ENCODE results near the gene SMG6. TPM values are rescaled to one million over a fixed set of nuclear protein-coding genes. Genes with fewer than 3 reads are reported as not detected.
A peak's percentile ranks its signal among the peaks of the same experiment; 100 is the strongest.

Gene SMG6
- 10 to 100 TPM; 27.9 to 36.1 (median 30.7) TPM for total RNA-seq

- Mint-ChIP-seq H3K4me1 (ENCODE audit: low read depth) (peaks cover 30% of the 10 kb centered on the region), H3K36me3 (ENCODE audit: insufficient read depth) (peaks cover 20% of the 10 kb centered on the region), H3K9me3 (no peaks in the 10 kb centered on the region), H3K4me3 (peak within 1 kb of the TSS; percentile 92), H3K27me3 (ENCODE audit: low read depth) (no peaks in the 10 kb centered on the region)
- DNase-seq (peak; percentile 94), ATAC-seq (peak; percentile 84 to 87)
Measured at GRCh38 chr17:2303204-2304188, at the start of gene SMG6, which contains the start of gene SRR. Gene SMG6, minus strand, starts transcription at chr17:2303785. Its CDS starts 65 bp downstream, at chr17:2303720. Gene SRR, plus strand, starts transcription at chr17:2303950. Its CDS starts 11,611 bp downstream, at chr17:2315561.

GRCh38 chr17:2351269-2351668 is 47.7 kb upstream of the SMG6 start:
- DNase-seq (no peak), ATAC-seq (no peak)
- no peaks in the 10 kb centered on the region for H3K9me3 Mint-ChIP-seq
- no peak overlapping the region for H3K4me3 Mint-ChIP-seq
- no peaks in the 10 kb centered on the region for H3K36me3 Mint-ChIP-seq (ENCODE audit: insufficient read depth)
- no peaks in the 10 kb centered on the region for H3K27me3 Mint-ChIP-seq (ENCODE audit: low read depth)
- H3K4me1 Mint-ChIP-seq (ENCODE audit: low read depth) = peaks cover 19% of the 10 kb centered on the region

GRCh38 chr17:2347805-2348685 is 44.5 kb upstream of the SMG6 start:
- H3K4me1 Mint-ChIP-seq (ENCODE audit: low read depth) = peaks cover 7% of the 10 kb centered on the region
- no peaks in the 10 kb centered on the region for H3K9me3 Mint-ChIP-seq
- no peak overlapping the region for H3K4me3 Mint-ChIP-seq
- no peak for DNase-seq
- peaks cover 4% of the 10 kb centered on the region for H3K36me3 Mint-ChIP-seq (ENCODE audit: insufficient read depth)
- no peak for ATAC-seq
- no peaks in the 10 kb centered on the region for H3K27me3 Mint-ChIP-seq (ENCODE audit: low read depth)

GRCh38 chr17:2346475-2346874 is 42.9 kb upstream of the SMG6 start:
- ATAC-seq (no peak), DNase-seq (no peak)
- H3K27me3 Mint-ChIP-seq (ENCODE audit: low read depth) = no peaks in the 10 kb centered on the region
- H3K9me3 Mint-ChIP-seq = no peaks in the 10 kb centered on the region
- H3K36me3 Mint-ChIP-seq (ENCODE audit: insufficient read depth) = peaks cover 7% of the 10 kb centered on the region
- H3K4me1 Mint-ChIP-seq (ENCODE audit: low read depth) = peaks cover 12% of the 10 kb centered on the region
- no peak overlapping the region for H3K4me3 Mint-ChIP-seq

- Mint-ChIP-seq H3K4me1 (ENCODE audit: low read depth) (peaks cover 14% of the 10 kb centered on the region), H3K9me3 (no peaks in the 10 kb centered on the region), H3K27me3 (ENCODE audit: low read depth) (no peaks in the 10 kb centered on the region), H3K36me3 (ENCODE audit: insufficient read depth) (peaks cover 7% of the 10 kb centered on the region), H3K4me3 (no peak overlapping the region)
- ATAC-seq (no peak), DNase-seq (no peak)
Measured at GRCh38 chr17:2344528-2344927, 40.9 kb upstream of the SMG6 start.

GRCh38 chr17:2343421-2343820 is 39.8 kb upstream of the SMG6 start:
- H3K4me1 Mint-ChIP-seq (ENCODE audit: low read depth) = peaks cover 16% of the 10 kb centered on the region
- H3K4me3 Mint-ChIP-seq = no peak overlapping the region
- no peaks in the 10 kb centered on the region for H3K27me3 Mint-ChIP-seq (ENCODE audit: low read depth)
- ATAC-seq (peak; percentile 66), DNase-seq (peak; percentile 40)
- H3K36me3 Mint-ChIP-seq (ENCODE audit: insufficient read depth) = peaks cover 7% of the 10 kb centered on the region
- no peaks in the 10 kb centered on the region for H3K9me3 Mint-ChIP-seq

GRCh38 chr17:2338315-2338657 is 34.7 kb upstream of the SMG6 start:
- ATAC-seq = no peak
- Mint-ChIP-seq H3K4me3 (peak overlapping the region; percentile 81), H3K27me3 (ENCODE audit: low read depth) (no peaks in the 10 kb centered on the region), H3K9me3 (no peaks in the 10 kb centered on the region), H3K36me3 (ENCODE audit: insufficient read depth) (peaks cover 12% of the 10 kb centered on the region), H3K4me1 (ENCODE audit: low read depth) (peaks cover 26% of the 10 kb centered on the region)
- DNase-seq = no peak

- ATAC-seq = peak; percentile 44 to 47
- peaks cover 22% of the 10 kb centered on the region for H3K4me1 Mint-ChIP-seq (ENCODE audit: low read depth)
- no peaks in the 10 kb centered on the region for H3K9me3 Mint-ChIP-seq
- peak; percentile 28 for DNase-seq
- no peaks in the 10 kb centered on the region for H3K27me3 Mint-ChIP-seq (ENCODE audit: low read depth)
- peaks cover 12% of the 10 kb centered on the region for H3K36me3 Mint-ChIP-seq (ENCODE audit: insufficient read depth)
- H3K4me3 Mint-ChIP-seq = peak overlapping the region; percentile 81
Measured at GRCh38 chr17:2337544-2338314, 34.1 kb upstream of the SMG6 start.

- H3K4me3 Mint-ChIP-seq = peak within 1 kb of the TSS; percentile 81
- ATAC-seq (peak; percentile 71 to 79), DNase-seq (peak; percentile 65)
- H3K9me3 Mint-ChIP-seq = no peaks in the 10 kb centered on the region
- H3K36me3 Mint-ChIP-seq (ENCODE audit: insufficient read depth) = peaks cover 12% of the 10 kb centered on the region
- no peaks in the 10 kb centered on the region for H3K27me3 Mint-ChIP-seq (ENCODE audit: low read depth)
- H3K4me1 Mint-ChIP-seq (ENCODE audit: low read depth) = peaks cover 19% of the 10 kb centered on the region
Measured at GRCh38 chr17:2336852-2337543, 33.4 kb upstream of the SMG6 start, which contains the start of gene SGSM2. Gene SGSM2, plus strand, starts transcription at chr17:2337501. Its CDS starts 188 bp downstream, at chr17:2337689.

- DNase-seq (peak; percentile 86), ATAC-seq (peak; percentile 84 to 86)
- Mint-ChIP-seq H3K9me3 (no peaks in the 10 kb centered on the region), H3K4me3 (no peak within 1 kb of the TSS), H3K4me1 (ENCODE audit: low read depth) (peaks cover 16% of the 10 kb centered on the region), H3K27me3 (ENCODE audit: low read depth) (no peaks in the 10 kb centered on the region), H3K36me3 (ENCODE audit: insufficient read depth) (peaks cover 9% of the 10 kb centered on the region)
Measured at GRCh38 chr17:2336215-2336851, 32.7 kb upstream of the SMG6 start, which contains the start of gene TSR1. Gene TSR1, minus strand, starts transcription at chr17:2336457. Its CDS starts 30 bp downstream, at chr17:2336427.

GRCh38 chr17:2335726-2336214 is 32.2 kb upstream of the SMG6 start:
- Mint-ChIP-seq H3K36me3 (ENCODE audit: insufficient read depth) (peaks cover 9% of the 10 kb centered on the region), H3K9me3 (no peaks in the 10 kb centered on the region), H3K27me3 (ENCODE audit: low read depth) (no peaks in the 10 kb centered on the region), H3K4me1 (ENCODE audit: low read depth) (peaks cover 16% of the 10 kb centered on the region), H3K4me3 (no peak overlapping the region)
- ATAC-seq (no peak), DNase-seq (no peak)

GRCh38 chr17:2331303-2331702 is 27.7 kb upstream of the SMG6 start:
- Mint-ChIP-seq H3K9me3 (no peaks in the 10 kb centered on the region), H3K4me1 (ENCODE audit: low read depth) (peaks cover 13% of the 10 kb centered on the region), H3K27me3 (ENCODE audit: low read depth) (no peaks in the 10 kb centered on the region), H3K4me3 (no peak overlapping the region), H3K36me3 (ENCODE audit: insufficient read depth) (peaks cover 27% of the 10 kb centered on the region)
- ATAC-seq (no peak), DNase-seq (no peak)
